GM21360 (cell line): ENCODE data around the gene NAIF1.
"Not testable (repeated sequence)": the region's sequence is repeated elsewhere in the genome, so short reads cannot be mapped to it uniquely, and the experiment has no call there.

Source experiments
- ATAC-seq: cut with Tn5 transposase; IDR thresholded peaks from one replicate; pipeline ENCODE4 v1.9.1; 2021; ENCODE audit warnings: mild to moderate bottlenecking, moderate library complexity; ENCODE audit not compliant: unreplicated experiment

Gene NAIF1

DNA sequence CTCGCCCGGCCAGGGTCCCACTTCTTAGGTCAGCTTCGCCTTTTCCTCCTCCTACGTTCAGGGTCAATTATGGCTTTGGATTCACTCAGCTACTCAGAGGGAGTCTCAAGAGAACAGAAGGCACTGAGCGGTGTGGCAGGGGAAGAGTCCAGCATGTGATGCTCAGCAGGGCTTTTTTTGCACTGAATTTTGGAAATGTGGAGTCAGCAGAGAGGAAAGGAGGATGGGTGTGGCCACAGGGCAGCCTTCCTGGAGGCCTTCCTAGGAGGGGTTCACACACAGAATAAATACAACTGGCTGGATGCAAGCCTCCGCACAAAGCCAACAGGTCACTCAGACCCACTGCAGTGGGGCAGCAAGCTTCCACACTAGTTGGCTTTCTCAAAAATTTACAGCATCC, 4.8 kb downstream of the NAIF1 start:
- no peak for ATAC-seq

DNA sequence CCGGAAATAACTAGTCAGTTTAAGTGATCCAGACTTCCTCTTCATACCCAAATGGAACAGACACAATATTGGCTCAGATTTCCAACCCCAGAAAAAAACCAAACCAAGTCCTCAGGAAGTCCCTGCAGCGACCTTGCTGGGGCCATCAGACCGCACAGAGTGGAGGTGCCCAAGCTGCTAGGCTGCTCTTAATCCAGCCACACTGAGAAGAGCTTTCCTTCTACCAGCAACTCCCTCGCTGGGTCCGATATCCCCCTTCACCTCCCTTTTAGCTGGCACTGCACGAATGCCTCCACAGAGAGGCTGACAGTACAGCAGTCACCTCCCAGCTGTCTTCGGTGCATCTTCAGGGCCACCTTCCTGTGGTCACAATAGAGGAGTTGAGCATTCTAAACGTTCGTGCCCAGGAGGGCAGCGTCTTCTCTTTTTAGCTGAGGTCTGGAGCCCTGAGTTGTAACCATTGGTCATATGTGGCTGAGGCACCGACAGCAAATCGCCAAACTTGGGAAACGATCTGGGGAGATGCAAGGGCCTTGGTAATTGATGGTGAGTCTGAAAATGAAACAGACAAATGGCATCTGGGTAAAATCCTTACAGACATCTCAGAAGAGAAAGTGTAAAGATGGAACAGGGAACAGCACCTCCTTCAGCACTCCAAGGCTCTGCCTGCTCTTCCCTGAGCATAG, 5.7 kb downstream of the NAIF1 start:
- no peak for ATAC-seq

DNA sequence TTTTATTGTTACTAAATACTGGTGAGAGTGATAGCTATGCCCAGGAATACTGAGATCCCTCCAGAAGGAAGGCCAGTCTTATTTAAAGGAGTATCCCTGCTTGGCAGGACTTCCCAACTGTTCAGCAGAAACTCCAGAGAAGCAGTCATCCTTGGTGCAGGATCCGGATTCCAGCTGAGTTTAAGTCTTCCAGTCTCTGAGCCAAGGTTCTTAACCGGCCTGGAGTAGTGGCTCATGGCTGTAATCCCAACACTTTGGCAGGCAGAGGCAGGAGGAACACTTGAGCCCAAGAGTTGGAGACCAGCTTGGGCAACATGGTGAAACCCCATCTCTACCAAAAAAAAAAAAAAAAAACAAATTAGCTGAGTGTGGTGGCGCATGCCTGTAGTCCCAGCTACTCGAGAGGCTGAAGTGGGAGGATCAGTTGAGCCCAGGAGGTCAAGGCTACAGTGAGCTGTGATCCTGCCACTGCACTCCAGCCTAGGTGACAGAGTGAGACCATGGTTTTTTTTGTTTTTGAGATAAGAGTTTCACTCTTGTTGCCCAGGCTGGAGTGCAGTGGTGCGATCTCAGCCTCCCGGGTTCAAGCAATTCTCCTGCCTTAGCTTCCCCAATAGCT, 7.6 kb downstream of the NAIF1 start:
- ATAC-seq, result no peak

DNA sequence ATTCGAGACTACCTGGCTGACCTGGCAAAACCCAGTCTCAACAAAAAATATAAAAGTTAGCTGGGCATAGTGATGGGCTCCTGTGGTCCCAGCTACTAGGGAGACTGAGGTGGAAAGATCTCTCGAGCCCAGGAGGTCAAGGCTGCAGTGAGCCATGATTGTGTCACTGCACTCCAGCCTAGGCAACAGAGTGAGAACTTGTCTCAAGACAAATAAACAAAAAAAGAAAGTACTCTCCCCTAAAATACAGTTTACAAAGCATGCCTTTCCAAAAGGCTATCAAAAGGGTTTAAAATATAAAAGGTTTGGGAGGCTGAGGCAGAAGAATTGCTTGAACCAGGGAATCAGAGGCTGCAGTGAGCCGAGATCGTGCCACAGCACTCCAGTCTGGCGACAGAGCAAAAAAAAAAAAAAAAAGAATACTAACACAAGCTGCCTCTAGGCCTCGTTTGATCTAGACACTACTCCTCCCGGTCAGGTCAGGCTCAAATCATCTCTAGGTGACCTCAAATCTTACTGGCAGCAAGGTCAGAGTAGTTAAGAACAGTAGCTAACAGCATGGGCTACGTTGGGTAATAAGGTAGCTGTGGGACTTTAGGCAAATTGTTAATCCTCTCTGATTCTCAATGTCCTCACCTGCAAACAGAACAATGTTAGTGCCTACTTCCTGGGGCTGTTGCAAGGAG, 9.3 kb downstream of the NAIF1 start:
- no peak for ATAC-seq

DNA sequence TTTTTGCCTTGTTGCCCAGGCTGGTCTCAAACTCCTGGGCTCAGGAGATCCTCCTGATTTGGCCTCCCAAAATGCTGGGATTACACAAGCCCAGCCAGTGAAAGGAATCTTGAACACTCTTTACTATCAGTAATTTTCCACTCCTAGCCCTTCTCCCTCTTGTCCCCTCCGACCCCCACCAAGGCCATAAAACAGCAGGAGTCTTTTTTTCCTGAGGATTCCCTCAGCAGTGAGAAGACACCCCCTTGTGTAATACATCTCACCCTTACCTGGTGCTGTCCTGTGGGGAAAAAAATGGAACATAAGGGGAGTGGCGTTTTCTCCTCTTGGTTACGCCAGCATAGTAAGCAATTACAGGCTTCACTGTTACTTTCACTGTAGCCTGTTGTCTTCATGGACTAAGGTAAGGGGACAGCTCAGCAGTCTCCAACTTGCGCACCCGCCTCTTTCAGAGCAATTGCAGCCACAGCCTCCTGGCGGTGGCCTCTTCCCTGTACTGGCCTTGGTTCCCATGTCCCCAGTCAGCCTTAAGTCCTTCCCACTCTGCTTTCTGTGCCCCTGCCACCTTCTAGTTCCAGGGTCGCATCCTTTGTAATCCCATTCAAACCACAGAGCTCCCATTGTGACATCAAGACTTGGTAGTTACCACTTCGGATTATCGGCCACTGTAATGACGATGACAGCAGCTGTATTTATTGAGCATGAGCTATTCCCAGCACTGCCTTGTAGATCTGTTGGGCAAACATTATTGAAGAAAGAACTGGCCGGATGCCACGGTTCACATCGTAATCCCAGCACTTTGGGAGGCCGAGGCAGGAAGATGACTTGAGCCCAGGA, 10.0 kb downstream of the NAIF1 start:
- ATAC-seq, result no peak

DNA sequence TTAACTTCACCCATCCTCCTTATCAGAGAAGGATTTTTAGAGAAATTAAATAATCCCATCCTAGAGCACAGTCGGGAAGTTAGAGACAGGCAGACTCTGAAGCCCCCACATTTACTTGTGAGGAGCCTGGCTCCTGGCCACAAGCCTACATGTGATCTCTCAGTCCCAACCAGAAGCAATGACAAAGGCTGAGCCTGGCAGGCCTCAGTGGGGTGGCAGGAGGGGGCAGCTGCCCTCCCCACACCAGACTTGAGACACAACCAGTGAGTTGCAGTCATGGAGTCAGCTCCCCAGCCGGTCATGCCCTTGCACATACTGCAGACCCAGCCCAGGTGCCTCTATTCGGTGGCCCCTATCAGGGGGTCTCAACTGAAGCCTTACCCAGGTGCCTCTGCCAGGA, 11.0 kb downstream of the NAIF1 start:
- no peak for ATAC-seq

DNA sequence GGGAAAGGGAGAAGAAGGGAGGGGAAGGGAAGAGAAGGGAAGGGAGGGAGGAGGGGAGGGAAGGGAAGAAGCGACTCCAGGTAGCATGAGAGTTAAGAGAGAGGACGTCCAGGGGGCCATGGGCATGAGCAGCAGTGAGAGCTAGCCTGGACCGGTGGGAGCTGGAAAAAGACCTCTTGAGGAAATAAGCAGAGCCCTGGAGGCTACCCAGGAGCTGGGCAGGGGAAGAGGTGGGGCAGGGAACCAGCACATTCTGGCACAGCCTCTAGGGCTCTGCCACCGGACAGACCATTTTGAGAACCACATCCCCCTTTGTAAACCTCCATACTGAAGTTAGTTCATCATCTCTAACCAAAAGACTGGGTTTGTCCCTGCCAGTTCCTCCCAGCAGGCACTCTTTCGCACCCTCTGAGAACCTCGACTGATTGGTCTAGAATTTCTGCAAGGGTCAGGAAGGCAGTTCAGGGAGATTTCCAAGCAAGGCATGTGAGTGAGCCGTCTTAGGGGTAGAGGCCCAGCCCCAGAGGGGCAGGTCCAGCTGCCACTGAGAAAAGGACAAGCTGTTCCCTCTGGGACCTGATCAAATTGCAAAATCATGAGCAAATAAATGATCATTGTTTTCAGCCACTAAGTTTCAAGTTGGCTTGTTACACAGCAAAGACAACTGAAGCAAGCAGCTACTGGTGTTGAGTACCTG, 11.6 kb downstream of the NAIF1 start:
- no peak for ATAC-seq

DNA sequence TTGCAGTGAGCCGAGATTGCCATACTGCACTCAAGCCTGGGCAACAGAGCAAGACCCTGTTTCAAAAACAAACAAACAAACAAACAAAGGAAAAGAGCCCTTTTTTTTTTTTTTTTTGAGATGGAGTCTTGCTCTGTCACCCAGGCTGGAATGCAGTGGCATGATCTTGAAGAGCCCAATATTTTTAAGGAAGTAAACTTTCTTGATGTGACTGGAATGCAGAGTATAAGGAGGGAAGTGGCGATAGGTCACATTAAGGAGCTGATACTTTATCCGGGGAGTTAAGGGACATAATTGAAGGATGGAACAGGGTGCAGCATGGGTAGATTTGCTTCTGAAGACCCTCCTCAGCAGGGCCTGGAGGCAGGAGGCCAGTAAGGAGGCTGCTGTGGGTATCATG, 13.0 kb downstream of the NAIF1 start:
- ATAC-seq, result no peak

DNA sequence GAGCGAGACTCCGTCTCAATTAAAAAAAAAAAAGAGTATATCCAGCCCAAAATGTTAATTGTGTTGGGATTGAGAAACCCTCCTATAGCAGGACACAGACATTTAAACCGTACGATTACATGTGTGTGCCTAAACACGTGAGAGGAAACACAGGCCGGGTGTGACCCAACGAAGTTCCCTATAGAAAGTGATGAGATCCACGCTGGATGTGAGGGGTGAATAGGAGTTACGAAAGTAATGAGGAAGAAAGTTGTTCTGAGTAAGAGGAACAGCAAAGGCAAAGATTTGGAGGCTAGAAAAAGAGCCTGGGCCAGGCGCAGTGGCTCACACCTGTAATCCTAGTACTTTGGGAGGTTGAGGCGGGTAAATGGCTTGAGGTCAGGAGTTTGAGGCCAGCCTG, 13.6 kb downstream of the NAIF1 start:
- ATAC-seq, result no peak

DNA sequence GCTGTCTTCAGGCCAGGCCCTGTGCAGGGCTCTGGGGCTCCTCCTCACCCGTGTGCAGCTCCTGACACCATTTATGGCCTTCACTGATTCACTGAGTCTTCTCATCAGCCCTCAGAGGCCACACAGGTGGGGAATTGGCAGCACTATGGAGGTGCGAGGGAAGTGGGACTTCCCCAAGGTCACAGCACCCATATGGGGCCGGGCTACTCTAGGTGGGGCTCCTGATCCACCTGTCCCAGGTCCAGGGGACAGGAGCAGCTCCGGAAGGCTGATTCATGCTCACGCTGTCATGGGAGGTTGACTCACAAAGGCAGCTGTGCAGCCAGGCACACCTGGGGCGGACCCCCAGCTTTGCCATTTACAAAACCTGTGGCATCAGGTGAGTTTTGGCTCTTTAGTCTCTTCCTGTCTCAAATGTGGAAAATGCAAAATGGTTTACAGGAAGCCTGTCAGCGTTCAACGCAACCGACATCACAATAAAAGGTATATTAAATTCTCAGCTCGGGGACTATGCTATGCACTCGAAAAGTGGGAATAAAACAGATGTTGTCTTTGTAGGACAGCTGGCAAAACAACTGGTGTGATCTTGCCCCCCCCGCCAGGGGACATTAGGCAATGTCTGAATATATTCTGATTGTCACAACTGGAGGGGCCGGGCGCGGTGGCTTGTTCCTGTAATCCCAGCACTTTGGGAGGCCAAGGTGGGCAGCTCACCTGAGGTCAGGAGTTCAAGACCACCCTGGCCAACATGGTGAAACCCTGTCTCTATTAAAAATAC, 15.0 kb downstream of the NAIF1 start:
- ATAC-seq, result no peak

DNA sequence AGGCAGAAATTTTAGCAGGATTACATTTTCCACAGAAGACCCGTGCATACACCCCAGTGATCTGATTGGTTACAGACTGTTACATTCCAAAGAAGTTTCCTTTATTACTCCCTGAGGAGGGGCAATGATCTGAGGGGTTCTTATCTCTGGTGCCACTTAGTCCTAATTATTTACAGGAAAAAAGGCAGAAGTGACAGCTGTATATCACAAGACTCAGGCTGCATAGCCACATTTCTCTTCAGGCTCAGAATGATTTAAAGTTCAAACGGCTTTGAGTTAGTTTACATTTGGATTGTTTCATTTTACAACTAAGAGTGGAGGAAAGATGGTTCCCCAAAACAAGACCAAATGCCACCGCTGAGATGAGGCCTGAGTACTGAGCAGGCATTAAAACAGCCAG, 17.3 kb downstream of the NAIF1 start:
- no peak for ATAC-seq

DNA sequence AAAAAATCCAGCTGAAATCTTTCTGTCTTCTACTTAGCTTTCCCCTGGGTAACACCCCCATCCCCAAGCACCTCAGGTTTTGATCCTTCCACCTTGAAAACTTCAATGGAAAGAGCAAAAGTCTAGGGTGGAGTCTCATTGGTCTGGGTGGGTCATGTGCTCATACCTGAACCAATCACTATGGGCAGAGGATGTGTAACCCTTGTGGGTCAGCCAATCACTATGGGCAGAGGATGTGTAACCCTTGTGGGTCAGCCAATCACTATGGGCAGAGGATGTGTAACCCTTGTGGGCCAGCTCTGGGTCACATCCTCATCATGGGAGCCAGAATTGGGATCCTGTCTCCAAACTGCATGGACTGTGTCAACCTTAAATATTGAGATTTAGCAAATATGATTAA, 18.5 kb downstream of the NAIF1 start:
- no peak for ATAC-seq

DNA sequence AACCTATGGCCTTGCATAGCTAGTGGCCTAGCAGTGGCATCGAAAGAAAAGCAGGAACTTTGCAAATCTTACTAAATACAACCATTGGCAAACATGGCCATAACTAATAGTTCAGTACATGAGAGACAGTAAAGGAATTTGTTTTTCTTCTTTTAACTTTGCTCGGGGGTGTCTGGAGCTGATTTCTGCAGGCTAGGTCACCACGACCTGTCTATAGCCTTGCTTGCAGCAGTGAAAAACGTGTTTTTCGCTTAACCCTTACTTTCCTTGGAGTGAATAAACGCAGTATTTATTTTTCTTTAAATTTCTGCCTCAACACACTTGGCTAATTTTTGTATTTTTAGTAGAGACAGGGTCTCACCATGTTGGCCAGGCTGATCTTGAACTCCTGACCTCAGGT, 19.9 kb downstream of the NAIF1 start:
- ATAC-seq, result no peak

DNA sequence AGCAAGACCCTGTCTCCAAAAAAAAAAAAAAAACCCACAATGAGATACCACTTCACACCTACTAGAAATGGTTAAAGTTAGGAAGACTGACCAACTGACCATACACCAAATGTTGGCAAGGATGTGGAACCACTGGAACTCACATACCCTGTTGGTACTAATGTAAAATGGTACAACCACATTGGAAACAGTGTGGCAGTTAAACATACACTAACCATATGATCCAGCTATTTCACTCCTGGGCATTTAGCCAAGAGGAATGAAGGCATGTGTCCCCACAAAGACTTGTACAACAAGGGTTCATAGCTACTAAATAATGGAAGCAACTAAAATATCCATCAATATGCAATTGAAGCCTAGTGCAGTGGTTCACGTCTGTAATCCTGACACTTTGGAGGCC, 21.3 kb downstream of the NAIF1 start:
- no peak for ATAC-seq

DNA sequence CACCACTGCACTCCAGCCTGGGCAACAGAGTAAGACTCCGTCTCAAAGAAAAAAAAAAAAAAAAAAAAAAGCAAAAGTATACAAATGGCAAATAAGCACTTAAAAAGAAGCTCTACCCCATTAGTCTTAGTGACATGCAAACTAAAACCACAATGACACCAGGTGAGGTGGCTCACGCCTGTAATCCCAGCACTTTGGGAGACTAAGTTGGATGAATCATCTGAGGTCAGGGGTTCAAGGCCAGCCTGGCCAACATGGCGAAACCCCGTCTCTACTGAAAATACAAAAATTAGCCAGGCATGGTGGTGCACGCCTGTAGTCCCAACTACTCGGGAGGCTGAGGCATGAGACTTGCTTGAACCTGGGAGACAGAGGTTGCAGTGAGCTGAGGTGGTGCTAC, 21.7 kb downstream of the NAIF1 start:
- not testable (repeated sequence) for ATAC-seq

DNA sequence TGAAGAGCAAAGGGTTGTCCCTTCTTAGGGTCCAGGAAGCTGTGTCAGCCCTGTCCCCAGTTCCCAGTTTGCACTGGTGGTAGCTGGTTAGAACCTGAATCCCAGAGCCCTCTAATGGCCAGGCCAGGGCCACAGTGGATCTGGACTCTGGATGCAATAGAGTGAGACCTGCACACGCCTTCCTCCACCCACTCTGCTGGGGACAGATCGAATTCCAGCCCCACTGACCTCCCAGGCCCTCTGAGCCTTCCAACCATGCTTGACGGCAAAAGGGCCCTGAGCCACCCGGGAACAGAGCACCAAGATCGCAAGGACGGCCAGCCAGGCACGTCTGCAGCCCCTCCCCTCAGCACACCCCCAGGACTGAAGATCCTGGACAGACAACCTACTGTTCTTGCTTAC, 23.7 kb downstream of the NAIF1 start:
- ATAC-seq, result no peak

DNA sequence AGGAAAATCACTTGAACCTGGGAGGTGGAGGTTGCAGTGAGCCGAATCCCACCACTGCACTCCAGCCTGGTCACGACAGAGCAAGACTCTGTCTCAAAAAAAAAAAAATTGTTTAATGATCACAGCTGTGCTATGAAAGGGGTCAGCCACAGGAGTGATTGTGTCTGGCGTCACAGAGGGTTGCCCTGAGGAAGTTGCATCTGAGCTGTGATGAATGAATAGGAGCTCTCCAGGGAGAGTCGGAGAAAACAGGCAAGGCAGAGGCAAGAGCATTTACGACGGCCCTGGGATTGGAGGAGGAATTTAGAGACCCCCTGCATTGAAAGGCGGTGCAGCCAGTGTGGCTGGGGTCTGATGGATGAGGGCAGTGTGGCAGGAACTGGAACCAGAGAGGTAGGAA, 25.1 kb downstream of the NAIF1 start:
- ATAC-seq, result no peak

DNA sequence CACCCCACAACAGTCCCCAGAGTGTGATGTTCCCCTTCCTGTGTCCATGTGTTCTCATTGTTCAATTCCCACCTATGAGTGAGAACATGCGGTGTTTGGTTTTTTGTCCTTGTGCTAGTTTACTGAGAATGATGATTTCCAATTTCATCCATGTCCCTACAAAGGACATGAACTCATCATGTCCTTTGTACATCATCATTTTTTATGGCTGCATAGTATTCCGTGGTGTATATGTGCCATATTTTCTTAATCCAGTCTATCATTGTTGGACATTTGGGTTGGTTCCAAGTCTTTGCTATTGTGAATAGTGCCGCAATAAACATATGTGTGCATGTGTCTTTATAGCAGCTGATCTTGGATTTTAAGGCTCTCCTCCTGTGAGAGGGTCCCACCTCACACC, 26.3 kb downstream of the NAIF1 start:
- not testable (repeated sequence) for ATAC-seq

DNA sequence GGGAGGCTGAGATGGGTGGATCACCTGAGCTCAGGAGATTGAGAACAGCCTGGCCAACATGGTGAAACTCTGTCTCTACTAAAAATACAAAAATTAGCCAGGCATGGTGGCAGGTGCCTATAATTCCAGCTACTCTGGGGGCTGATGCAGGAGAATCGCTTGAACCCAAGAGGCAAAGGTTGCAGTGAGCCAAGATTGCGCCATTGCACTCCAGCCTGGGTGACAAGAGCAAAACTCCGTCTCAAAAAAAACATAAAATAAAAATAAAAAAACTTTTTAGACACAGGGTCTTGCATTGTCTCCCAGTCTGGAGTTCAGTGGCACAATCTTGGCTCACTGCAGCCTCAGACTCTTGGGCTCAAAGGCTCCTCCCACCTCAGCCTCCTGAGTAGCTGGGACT, 30.6 kb downstream of the NAIF1 start:
- ATAC-seq, result not testable (repeated sequence)
